ENCODE results near the gene PSAPL1.

Gene PSAPL1

DNA sequence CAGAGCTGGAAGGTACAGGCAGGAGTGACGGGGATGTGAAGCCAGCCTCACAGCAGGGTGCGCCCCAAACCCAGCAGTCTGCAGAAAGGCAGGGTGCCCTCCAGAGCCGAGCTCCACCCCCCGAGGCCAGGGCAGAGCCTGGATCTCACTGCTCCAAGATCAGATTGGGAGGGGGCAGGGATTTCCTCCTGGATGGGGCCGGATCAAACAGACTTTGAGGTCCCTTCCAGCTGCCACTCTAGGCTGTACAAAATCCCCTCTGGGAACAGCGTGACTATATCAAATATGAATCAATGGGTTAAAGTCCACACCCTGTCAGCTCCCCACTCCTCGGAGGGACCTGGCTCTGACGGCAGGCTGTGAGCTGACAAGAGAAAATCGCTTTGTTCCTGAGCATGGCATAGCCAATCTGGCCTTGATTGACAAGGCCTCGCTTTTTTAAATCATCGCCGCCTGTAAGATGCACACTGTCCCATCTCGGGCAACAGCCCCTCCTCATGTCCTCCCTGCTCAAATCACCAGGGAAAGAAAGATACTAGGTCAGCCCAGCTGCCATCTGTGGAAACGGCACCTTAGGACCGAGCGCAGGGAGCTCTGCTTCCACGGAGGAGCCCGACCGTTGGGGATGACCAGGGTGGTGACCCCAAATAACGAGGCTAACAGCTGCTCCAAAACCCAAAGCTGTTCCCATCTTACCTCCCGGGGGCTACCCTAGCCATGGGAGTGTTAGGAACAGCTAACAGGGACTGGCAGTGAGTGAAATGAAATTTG, 39.9 kb downstream of the PSAPL1 start:
- no peak for TF ChIP-seq GATA2 (IDR thresholded peaks at IDR 0.05; ENCODE audit: low read depth, low read length)
- no peak for TF ChIP-seq GATA3 (IDR thresholded peaks at IDR 0.05; ENCODE audit: low read depth, low read length)

DNA sequence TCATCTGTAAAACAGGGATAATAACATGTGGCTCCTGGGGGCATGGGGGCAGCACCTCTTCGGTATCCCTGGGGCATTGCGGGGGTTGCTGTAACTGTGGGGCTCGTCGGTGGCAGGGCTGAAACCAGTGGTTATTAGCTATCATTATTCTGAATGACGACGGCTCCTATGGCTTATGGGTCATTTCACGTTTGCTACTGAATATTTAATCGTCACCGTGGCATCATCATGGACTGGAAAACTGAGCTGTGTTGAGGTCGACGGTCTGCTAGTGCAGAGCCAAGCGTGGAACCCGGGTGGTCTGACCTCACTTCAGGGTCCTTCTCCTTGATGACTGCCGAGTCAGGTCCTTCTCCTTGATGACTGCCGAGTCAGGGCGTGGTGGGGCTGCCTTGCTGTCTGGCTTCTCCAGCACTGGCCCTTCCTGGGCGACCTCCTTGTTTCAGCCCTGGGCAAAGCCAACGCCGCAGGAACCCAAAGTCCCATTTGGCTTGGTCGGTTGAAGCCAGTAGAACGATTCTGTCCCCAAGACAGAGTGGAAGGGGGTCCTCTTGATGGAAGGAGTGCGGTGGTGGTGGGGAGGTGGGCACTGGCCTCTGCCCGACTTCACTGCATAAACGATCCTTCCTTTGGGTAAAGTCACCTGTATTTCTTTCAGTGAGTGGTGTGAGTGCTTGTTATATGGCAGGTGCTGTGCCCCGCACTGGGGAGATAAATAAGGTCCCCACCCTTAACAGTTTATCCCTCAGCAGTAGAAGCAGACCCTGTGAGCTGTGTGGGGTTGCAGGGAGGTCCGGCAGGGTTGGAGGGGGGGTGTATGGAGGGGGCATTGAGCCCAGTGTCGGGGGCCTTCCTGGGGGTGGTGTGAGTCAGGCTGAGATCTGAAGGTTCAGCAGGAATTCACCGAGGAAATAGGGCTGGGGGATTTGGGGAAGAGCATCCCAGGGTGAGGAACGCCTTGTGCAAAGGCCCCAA, 40.8 kb downstream of the PSAPL1 start:
- TF ChIP-seq GATA3 (IDR thresholded peaks at IDR 0.05; ENCODE audit: low read depth, low read length) (no peak), GATA2 (IDR thresholded peaks at IDR 0.05; ENCODE audit: low read depth, low read length) (no peak)

DNA sequence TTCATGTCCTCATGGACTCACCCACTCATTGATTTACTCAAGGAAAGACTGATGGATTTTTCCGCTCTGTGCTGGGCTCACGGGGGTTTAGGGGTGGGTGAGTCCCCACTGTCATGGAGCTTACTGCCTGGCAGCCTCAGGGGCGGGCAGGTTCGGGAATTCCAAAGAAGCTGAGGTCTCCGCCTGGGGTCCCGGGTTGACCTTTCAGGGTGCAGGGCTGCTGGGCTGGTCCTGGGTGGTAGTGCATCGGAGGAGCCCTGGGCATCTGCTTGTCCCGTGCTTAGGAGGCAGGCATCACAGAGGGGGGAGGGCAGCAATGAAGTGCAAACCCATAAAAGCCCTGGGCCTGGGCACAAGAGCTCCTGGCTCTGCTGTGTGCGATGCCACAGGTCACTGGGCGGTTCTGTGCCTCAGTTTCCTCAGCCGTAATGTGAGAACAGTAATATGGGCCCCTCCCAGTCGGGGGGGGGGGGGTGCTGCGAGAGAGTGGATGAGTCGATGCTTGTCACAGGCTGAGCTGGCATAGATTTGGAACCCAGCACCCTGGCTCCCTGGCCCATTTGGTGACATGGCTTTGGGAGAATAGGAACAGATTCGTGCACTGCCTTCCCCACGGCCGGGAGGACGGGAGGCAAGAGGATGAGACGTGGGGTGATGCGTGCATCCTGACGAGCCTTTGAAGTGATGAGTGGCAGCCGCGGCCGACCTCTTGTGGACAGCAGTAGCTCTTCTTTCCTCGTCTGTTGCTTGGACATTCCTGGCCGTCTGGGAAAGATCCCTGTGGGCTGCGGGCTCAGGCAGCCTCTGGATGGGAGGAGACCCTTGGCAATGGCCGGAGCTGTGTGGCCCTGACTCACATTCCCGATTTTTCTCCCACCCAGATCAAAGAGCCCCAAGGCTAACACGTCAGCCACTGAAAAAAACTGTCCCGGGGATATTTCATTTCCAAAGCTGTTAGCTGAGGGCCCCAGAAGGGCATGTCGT, 42.0 kb downstream of the PSAPL1 start:
- no peak for TF ChIP-seq GATA3 (IDR thresholded peaks at IDR 0.05; ENCODE audit: low read depth, low read length)
- TF ChIP-seq GATA2 (IDR thresholded peaks at IDR 0.05; ENCODE audit: low read depth, low read length), result no peak

DNA sequence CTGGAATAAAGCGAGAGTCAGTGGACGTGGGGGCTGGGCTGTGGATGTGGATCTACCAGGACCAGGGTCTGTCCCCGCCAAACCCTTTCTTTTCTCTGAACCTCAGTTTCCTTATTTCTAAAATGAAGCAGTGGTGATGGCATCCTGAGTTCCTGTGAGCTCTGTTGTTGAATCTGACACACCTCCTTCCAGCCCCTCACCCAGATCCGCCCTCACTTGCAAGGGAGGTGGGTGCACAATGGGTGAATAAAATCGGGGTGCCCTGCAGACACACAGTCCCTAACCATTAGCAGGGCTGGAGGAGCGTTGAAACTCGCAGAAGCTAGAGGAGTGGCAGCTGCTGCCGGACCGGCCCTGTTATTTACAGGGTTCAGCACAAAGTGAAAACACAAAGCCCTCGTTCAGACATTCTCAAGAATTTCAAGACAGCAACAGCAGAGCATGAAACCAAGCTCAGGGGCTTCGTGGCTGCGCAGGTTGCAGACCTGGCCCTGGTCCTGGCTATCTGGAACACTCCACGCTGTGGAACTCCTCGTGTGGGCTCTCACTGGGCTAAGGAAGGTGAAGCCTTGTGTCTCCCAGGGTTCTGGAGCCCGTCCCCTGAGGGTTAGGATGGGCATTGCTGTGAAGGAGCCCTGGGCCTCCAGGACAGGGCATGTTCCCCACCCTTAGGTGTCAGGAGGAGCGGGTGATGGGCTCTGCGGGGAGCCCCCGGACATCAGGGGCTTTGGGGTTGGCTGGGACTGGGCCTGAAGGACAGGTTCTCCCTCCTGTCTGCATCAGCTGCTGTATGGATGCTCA, 42.9 kb downstream of the PSAPL1 start:
- TF ChIP-seq GATA2 (IDR thresholded peaks at IDR 0.05; ENCODE audit: low read depth, low read length), result no peak
- no peak for TF ChIP-seq GATA3 (IDR thresholded peaks at IDR 0.05; ENCODE audit: low read depth, low read length)

DNA sequence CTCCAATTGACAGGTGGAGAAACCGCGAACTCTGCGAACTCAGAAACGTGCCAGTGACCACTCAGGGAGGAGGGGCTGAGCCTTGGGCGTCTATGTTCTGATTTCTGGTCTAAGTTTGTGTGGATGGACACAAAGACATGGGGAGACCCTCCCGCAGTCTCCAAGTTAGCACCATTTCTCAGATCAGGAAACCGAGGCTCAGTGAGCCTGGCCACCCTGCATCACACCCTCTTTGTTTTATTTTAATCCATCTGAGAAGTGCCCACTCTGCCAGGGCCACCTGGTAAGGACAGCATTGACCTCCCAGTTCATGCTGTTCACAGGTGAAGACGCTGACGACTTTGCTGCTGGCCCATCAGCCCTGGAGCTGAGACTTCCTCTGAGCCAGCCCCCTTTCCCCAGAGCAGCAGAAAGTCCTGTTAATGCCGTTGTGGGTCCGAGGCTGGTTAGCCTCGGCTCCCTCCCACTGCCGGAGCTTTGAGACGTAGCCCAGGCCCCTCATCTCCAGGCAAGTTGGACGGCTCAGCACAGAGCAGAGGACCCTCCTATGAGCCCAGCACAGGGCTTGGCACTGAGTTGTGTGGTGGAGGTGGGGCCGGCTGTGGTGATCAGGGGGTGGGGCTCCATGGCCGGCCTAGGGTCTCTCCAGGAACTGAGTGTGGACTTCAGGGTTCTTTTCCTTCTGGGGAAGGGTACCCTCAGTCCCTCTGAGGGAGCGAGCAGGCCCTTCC, 43.7 kb downstream of the PSAPL1 start:
- TF ChIP-seq GATA3 (IDR thresholded peaks at IDR 0.05; ENCODE audit: low read depth, low read length) (no peak), GATA2 (IDR thresholded peaks at IDR 0.05; ENCODE audit: low read depth, low read length) (no peak)

DNA sequence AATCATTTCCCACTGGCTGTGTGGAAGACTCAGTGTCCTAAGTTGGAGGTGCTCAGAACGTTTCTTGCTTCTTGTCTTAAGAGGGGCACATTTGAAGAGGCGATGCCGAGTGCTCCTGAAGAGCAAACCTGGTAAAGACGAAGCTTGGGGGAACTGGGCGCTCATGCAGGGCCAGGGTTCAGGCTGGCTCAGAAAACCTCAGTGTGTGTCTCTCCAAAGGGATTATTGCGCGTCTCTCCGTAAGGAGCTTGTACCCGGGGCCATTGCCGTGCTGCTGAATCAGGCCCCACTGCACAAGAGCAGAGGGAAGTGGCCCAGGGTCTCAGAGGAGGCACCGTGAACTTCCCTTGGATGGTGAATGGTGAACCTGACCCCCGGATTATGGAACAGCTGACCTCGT, 44.4 kb downstream of the PSAPL1 start:
- TF ChIP-seq GATA3 (IDR thresholded peaks at IDR 0.05; ENCODE audit: low read depth, low read length), result no peak
- TF ChIP-seq GATA2 (IDR thresholded peaks at IDR 0.05; ENCODE audit: low read depth, low read length), result no peak

DNA sequence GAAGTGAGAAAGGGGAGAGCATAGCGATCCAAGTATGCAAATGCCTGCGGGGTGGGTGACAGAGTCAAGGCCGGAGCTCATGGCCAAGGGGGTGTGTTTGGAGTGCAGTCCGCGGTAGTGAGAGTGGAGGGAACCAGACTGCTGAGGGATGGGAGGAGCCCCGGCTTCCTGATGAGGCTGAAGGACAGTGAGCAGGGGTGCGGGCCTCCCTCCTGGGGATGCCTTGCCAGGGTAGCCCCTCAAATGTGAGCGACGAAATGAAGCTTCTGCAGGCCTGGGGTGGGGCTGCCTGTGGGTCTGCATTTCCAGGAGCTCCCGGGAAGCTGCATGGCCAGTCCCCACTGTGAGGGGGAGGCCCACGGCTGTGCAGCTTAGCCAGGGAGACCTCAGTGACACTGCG, 45.0 kb downstream of the PSAPL1 start:
- no peak for TF ChIP-seq GATA3 (IDR thresholded peaks at IDR 0.05; ENCODE audit: low read depth, low read length)
- TF ChIP-seq GATA2 (IDR thresholded peaks at IDR 0.05; ENCODE audit: low read depth, low read length), result no peak

DNA sequence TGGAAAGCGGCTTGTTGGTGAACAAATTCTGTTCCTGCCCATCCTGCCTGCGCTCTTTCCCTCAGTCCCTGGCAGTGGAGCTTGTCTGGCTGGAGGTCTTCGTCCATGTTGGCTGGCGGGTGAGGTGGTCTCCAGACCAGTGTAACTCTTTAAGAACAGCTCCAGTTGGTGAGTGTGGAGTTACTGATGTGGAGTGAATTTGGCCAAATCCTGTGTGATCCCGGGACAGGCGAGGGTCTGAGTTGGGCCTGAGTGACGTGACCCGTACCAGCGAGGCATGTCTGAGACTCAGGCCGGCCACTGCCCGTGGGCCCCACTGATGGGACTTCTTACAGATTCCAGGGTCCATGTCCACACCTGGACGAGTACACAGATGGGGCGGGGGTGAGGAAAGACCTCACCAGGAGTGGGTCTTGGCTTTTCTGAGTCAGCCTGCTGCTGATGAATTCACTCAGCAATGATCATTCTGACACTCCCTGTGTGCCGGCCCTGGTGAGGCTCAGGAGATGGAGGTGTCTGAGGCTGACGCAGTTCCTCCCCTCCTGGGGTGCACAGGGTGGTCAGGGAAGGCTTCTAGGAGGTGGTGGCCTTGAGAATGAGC, 45.5 kb downstream of the PSAPL1 start:
- TF ChIP-seq GATA3 (IDR thresholded peaks at IDR 0.05; ENCODE audit: low read depth, low read length) (no peak), GATA2 (IDR thresholded peaks at IDR 0.05; ENCODE audit: low read depth, low read length) (no peak)

DNA sequence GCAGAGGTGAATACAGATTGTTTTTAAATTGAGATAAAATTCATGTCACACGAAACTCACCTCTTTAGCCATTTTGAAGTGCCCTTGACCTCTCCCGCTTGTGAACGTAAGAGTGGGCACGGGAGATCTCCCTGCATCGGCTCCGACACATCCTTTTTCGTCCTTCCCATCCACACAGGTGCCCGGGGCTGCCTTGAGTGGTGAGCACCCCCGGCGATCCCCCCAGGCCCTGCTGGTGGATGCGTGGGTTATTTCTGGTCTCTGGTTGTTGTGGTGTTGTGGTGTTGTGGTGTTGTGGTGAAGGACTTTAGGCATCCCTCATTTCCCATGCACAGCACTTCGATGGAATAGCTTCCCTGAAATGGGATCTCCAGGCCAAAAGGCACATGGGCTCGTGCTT, 46.1 kb downstream of the PSAPL1 start:
- TF ChIP-seq GATA3 (IDR thresholded peaks at IDR 0.05; ENCODE audit: low read depth, low read length), result no peak
- TF ChIP-seq GATA2 (IDR thresholded peaks at IDR 0.05; ENCODE audit: low read depth, low read length), result no peak

DNA sequence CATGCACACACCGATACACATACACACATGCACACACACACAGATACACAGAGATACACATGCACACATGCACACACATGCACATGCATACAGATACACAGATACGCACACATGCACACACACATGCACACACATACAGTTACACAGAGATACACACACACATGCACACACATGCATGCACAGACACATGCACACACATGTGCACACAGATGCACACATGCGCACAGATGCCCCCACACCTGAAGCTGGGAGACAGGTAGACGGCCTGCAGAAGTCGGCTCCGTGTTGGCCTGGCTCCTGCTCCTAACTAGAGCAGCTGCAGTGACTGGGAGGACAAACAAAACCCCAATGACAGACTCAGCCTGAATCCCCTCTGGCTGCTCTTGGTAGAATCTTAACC, 46.8 kb downstream of the PSAPL1 start:
- no peak for TF ChIP-seq GATA3 (IDR thresholded peaks at IDR 0.05; ENCODE audit: low read depth, low read length)
- TF ChIP-seq GATA2 (IDR thresholded peaks at IDR 0.05; ENCODE audit: low read depth, low read length), result no peak

DNA sequence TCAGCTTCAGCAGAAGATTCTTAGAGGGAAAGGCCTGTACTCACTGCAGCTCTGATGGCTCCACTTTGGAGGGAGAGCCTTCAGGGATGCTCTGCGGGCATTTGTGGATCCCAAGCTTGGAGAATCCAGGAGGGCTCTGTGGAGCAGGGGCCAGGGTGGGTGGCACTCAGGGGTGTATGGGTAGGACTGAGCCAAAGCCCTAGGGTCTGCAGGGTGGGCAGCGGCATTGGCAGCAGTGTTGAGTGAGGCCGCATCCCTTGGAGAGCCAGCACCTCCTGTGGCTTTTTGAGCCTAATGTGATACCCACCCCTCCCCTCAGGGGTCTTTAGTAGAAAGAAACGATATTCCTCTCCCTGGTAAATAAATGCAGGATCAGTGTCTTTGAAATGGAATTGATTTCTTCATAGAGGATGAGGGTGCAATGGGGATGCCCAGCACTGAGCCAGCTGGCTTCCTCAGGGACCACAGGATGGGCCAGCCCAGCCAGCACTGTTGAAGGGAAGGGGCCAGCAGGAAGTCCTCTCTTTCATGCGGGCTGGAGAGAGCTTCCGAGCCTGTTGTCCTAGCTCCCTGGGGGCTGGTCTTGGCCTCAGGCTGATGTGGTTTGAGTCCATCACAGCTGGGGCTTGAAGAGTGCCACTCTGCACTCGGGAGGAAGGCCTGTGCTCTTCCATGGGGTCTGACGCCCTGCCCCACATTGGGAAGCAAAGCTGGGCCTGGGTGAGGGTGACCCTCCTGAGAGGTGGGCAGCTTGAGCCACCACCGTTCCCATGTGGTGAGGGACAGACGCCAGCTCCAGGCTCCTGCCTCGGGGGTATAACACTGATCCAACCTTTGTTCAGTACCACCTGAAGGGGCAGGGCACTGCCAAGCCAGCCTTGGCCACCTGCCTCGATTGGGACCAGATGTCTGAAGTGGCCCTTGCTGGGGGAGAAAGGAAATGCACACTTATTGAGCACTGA, 49.5 kb downstream of the PSAPL1 start:
- TF ChIP-seq GATA2 (IDR thresholded peaks at IDR 0.05; ENCODE audit: low read depth, low read length) (no peak), GATA3 (IDR thresholded peaks at IDR 0.05; ENCODE audit: low read depth, low read length) (no peak)
